OCI-LY3 (cell line): ENCODE measurements around the gene ZCCHC9.

Source experiments
- H2AFZ ChIP-seq: fragments of 200-600, 300-600 bp; shearing (Covaris generic); 2 replicates; pipeline ENCODE4 v1.6.0; 2014; ENCODE audit warnings: antibody characterized with exemption, low read depth, low read length
- H3K27ac ChIP-seq: fragments of 200-600, 300-600 bp; sonication (generic); 2 replicates; pipeline ENCODE4 v1.5.1; 2014; ENCODE audit warnings: mild to moderate bottlenecking, low read length, moderate library complexity, mixed read lengths
- H3K27me3 ChIP-seq: fragments of 200-600, 300-600 bp; sonication (generic); 2 replicates; pipeline ENCODE4 v1.6.1; 2014; ENCODE audit warnings: low read depth, low read length, mixed read lengths
- H3K36me3 ChIP-seq: fragments of 200-600, 300-600 bp; sonication (generic); replicated peaks from 2 replicates; pipeline ENCODE3; 2014; ENCODE audit warnings: low read depth, low read length, mixed read lengths
- H3K4me1 ChIP-seq: fragments of 300-600, 200-600 bp; sonication (generic); 2 replicates; pipeline ENCODE4 v1.6.1; 2014; ENCODE audit warnings: low read length, mixed read lengths
- H3K4me2 ChIP-seq: fragments of 200-600, 300-600 bp; sonication (generic); 2 replicates; pipeline ENCODE4 v1.6.1; 2014; ENCODE audit warnings: low read length, mixed read lengths
- H3K4me3 ChIP-seq: fragments of 300-600, 200-600 bp; sonication (generic); 2 replicates; pipeline ENCODE4 v1.5.1; 2014; ENCODE audit warnings: antibody characterized with exemption, mild to moderate bottlenecking, low read length, moderate library complexity
- H3K79me2 ChIP-seq: fragments of 300-600, 200-600 bp; shearing (Covaris generic); 2 replicates; pipeline ENCODE4 v1.6.1; 2014; ENCODE audit warnings: mild to moderate bottlenecking, low read length, mixed read lengths
- H3K9ac ChIP-seq: fragments of 300-600, 200-600 bp; shearing (Covaris generic); 2 replicates; pipeline ENCODE4 v1.6.0; 2014; ENCODE audit warnings: mild to moderate bottlenecking, low read length, moderate library complexity
- H3K9me3 ChIP-seq: fragments of 200-600, 300-600 bp; shearing (Covaris generic); 2 replicates; pipeline ENCODE4 v1.6.1; 2014; ENCODE audit warnings: low read length, mixed read lengths; ENCODE audit not compliant: insufficient read depth
- H4K20me1 ChIP-seq: fragments of 200-600, 300-600 bp; sonication (generic); 2 replicates; pipeline ENCODE4 v1.6.1; 2016; ENCODE audit warnings: low read length, mixed read lengths; ENCODE audit not compliant: insufficient read depth
- CTCF ChIP-seq: fragments of 200-600, 300-600 bp; sonication (generic); IDR thresholded peaks from 2 replicates; pipeline ENCODE4 v1.5.1; 2014; ENCODE audit warnings: antibody characterized with exemption, low read length, low read depth
- EZH2phosphoT487 ChIP-seq: fragments of 200-600 bp; shearing (Covaris generic); IDR thresholded peaks from 2 replicates; pipeline ENCODE4 v1.6.1; 2018; ENCODE audit warnings: antibody characterized with exemption, mixed run types, low read depth

ZCCHC9 gene

GRCh38 chr5:81313686-81314085 is 12.3 kb downstream of the ZCCHC9 start:
- no peaks in the 10 kb centered on the region for H3K9me3 ChIP-seq
- no peak overlapping the region for H3K27ac ChIP-seq
- H3K79me2 ChIP-seq, result no peaks in the 10 kb centered on the region
- no peaks in the 10 kb centered on the region for H3K27me3 ChIP-seq
- H3K4me2 ChIP-seq, result no peak overlapping the region
- H3K4me3 ChIP-seq, result no peak overlapping the region
- H4K20me1 ChIP-seq, result no peaks in the 10 kb centered on the region
- H3K4me1 ChIP-seq, result no peaks in the 10 kb centered on the region
- H2AFZ ChIP-seq, result no peak overlapping the region
- TF ChIP-seq CTCF (no peak), EZH2phosphoT487 (no peak)
- no peak overlapping the region for H3K9ac ChIP-seq
- peaks cover 7% of the 10 kb centered on the region for H3K36me3 ChIP-seq

DNA sequence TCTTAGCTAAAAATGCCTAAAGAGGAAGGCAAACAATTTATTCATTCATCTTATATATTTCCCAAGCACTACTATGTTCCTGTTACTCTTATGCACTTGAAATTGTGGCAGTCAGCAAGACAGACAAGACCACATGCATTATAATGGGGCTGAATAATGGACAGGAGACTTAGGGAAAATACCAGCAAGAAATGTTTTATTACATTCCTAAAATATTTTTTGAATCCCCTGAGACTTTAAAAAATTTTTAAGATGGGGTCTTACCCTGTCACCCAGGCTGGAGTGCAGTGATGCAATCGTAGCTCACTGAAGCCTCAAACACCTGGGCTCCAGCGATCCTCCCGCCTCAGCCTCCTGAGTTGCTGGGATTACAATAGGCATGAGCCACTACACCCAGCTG is 13.2 kb downstream of the ZCCHC9 start:
- Histone ChIP-seq H3K4me1 (no peaks in the 10 kb centered on the region), H3K9me3 (no peaks in the 10 kb centered on the region), H3K27me3 (no peaks in the 10 kb centered on the region), H3K79me2 (no peaks in the 10 kb centered on the region), H3K4me3 (no peak overlapping the region), H3K9ac (no peak overlapping the region), H3K27ac (no peak overlapping the region), H4K20me1 (no peaks in the 10 kb centered on the region), H3K4me2 (no peak overlapping the region), H2AFZ (no peak overlapping the region), H3K36me3 (peaks cover 7% of the 10 kb centered on the region)
- no peak for TF ChIP-seq CTCF
- TF ChIP-seq EZH2phosphoT487, result no peak

GRCh38 chr5:81315336-81315735 is 13.9 kb downstream of the ZCCHC9 start:
- H3K4me1 ChIP-seq, result no peaks in the 10 kb centered on the region
- no peak overlapping the region for H3K4me3 ChIP-seq
- no peak overlapping the region for H3K4me2 ChIP-seq
- no peak overlapping the region for H3K9ac ChIP-seq
- peaks cover 7% of the 10 kb centered on the region for H3K36me3 ChIP-seq
- no peaks in the 10 kb centered on the region for H3K27me3 ChIP-seq
- no peaks in the 10 kb centered on the region for H3K9me3 ChIP-seq
- no peaks in the 10 kb centered on the region for H3K79me2 ChIP-seq
- no peak overlapping the region for H3K27ac ChIP-seq
- H4K20me1 ChIP-seq, result no peaks in the 10 kb centered on the region
- H2AFZ ChIP-seq, result no peak overlapping the region
- TF ChIP-seq CTCF, result no peak
- TF ChIP-seq EZH2phosphoT487, result no peak

DNA sequence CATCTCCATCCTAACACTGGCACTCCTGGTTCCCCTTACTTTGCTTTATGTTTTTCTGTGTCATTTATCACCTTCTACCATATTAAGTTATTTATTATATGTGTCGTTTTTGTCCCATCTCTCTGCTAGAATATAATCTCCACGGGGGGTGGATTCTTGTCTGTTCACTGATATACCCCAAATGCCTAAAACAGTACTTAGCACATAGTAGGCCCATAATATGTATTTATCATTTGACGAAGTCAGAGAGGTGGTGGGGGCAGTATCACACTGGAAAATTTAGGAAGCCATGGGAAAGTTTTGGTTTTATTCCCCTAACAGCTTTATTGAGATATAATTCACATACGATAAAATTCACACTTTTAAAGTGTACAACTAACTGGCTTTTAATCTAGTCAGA is 14.4 kb downstream of the ZCCHC9 start:
- Histone ChIP-seq H3K9ac (no peak overlapping the region), H3K4me1 (no peaks in the 10 kb centered on the region), H3K27me3 (no peaks in the 10 kb centered on the region), H3K4me3 (no peak overlapping the region), H3K4me2 (no peak overlapping the region), H3K9me3 (no peaks in the 10 kb centered on the region), H3K27ac (no peak overlapping the region), H3K36me3 (peaks cover 7% of the 10 kb centered on the region), H3K79me2 (no peaks in the 10 kb centered on the region), H2AFZ (no peak overlapping the region), H4K20me1 (no peaks in the 10 kb centered on the region)
- TF ChIP-seq CTCF, result no peak
- no peak for TF ChIP-seq EZH2phosphoT487
